ENCODE data around the gene SLIT1. TPM values are rescaled to one million over a fixed set of nuclear protein-coding genes. Genes with fewer than 3 reads are reported as not detected.

SLIT1 gene
- total RNA-seq, 6 experiments from 2014 or later: 0.04 to 0.29 (median 0.12) TPM; not detected in 1

DNA sequence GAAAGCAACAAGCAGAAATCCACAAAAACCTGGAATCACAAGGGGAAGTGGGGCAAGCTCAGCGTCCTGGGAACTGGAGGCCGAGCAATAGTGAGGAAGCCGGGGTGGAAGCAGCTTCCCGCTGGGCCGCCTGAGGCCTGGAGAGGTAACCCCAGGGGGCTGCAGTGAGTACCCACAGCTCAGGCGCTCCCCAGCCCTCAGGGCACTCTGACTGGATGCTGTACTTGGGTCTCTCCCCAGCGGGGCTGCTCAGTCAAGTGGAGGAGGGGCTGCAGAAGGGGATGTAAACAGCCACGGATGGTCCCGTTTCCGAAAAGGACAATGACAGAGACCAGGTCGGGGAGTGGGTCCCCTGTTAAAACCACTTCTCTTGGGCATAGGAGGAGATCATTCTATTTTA, 50.3 kb downstream of the SLIT1 start:
- DNase-seq: no peak
- Histone ChIP-seq H3K27me3 (no peaks in the 10 kb centered on the region), H3K4me1 (no peaks in the 10 kb centered on the region), H3K9me3 (no peaks in the 10 kb centered on the region), H3K27ac (no peak overlapping the region), H3K4me3 (no peak overlapping the region), H3K36me3 (no peaks in the 10 kb centered on the region)
- no peak for ATAC-seq
- intact Hi-C loops (cut with DNase I): no loop called here
- WGBS (ENCODE audit: insufficient coverage, low coverage, low lambda C conversion rate, missing lambda C conversion rate): 50% methylated on average over 5 of the region's 11 CpGs
- no peak for TF ChIP-seq POLR2A (IDR thresholded peaks at IDR 0.05)
- TF ChIP-seq, protein P1, sequence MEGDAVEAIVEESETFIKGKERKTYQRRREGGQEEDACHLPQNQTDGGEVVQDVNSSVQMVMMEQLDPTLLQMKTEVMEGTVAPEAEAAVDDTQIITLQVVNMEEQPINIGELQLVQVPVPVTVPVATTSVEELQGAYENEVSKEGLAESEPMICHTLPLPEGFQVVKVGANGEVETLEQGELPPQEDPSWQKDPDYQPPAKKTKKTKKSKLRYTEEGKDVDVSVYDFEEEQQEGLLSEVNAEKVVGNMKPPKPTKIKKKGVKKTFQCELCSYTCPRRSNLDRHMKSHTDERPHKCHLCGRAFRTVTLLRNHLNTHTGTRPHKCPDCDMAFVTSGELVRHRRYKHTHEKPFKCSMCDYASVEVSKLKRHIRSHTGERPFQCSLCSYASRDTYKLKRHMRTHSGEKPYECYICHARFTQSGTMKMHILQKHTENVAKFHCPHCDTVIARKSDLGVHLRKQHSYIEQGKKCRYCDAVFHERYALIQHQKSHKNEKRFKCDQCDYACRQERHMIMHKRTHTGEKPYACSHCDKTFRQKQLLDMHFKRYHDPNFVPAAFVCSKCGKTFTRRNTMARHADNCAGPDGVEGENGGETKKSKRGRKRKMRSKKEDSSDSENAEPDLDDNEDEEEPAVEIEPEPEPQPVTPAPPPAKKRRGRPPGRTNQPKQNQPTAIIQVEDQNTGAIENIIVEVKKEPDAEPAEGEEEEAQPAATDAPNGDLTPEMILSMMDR (IDR thresholded peaks at IDR 0.05): no peak

DNA sequence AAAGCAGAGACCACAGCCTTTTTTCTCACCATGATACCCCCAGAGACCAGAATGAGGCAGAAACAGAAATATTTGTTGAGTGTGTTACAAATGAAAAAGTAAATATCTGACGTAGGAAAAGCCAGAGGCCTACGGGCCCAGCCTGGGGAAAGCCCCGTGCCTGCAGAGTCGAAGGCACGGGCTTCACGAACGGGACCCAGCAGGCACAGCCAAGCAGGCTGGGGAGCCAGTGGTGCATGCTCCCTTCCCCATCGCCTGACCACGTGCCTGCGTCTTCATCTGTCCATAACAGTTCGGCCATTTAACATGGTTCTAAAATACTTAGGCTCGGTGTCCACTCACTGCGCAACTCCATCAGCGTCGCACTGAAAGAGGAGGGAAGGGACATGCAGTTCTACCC, 50.8 kb downstream of the SLIT1 start:
- 84% methylated on average over 10 of the region's 15 CpGs for WGBS (ENCODE audit: insufficient coverage, low coverage, low lambda C conversion rate, missing lambda C conversion rate)
- ATAC-seq (no peak), DNase-seq (no peak)
- intact Hi-C loops (cut with DNase I): no loop called here
- Histone ChIP-seq H3K27ac (no peak overlapping the region), H3K36me3 (no peaks in the 10 kb centered on the region), H3K27me3 (no peaks in the 10 kb centered on the region), H3K4me1 (no peaks in the 10 kb centered on the region), H3K9me3 (no peaks in the 10 kb centered on the region), H3K4me3 (no peak overlapping the region)
- TF ChIP-seq, protein P1 (IDR thresholded peaks at IDR 0.05): no peak
- TF ChIP-seq POLR2A (IDR thresholded peaks at IDR 0.05): no peak

DNA sequence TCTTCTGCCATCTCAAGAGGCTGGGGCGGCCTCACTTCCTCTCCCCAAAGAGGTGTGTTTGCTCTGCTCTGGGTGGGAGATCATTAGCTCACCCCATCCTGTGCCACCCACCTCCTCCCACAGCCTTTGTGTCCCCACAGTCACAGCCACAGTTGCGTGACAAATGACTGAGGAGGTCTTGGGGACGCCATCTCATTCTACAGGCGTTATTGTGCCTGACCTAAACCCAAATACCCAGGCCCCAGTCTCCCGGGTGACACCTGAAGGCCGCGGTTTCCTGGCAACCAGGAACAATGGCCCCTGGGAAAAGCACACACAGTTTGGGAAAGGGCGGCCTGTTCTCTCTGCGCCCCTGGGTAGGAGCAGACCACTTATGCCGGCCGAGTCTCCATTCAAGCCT, 51.6 kb downstream of the SLIT1 start:
- intact Hi-C loops (cut with DNase I): no loop called here
- no peak for DNase-seq

DNA sequence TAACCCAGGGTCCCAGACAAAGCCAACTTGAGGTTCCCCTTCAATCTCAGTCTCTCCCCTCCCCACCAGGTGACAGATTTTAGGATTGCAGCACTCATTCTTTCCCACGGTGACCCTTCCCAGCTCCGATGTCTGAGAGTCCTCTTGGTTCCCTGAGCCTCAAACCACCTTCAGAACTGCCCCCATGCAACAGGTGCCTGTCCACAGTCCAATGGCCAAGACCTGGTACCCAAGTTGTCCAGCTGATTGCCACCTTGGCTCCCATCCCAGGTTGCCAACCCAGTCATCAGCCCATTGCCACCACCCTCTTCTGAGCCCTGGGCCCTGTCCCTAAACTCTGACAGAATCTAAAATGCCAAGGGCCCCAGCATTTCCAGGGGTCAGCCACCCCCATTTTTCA, 53.5 kb downstream of the SLIT1 start:
- no peaks in the 10 kb centered on the region for H3K4me1 ChIP-seq
- H3K36me3 ChIP-seq: no peaks in the 10 kb centered on the region
- H3K4me3 ChIP-seq: no peak overlapping the region
- no peak for ATAC-seq
- DNase-seq: no peak
- no peak for TF ChIP-seq POLR2A (IDR thresholded peaks at IDR 0.05)
- TF ChIP-seq, protein P1 (IDR thresholded peaks at IDR 0.05): no peak
- WGBS (ENCODE audit: insufficient coverage, low coverage, low lambda C conversion rate, missing lambda C conversion rate): no CpG with 5 or more reads among the region's 2 CpGs
- intact Hi-C loops (cut with DNase I): no loop called here
- no peaks in the 10 kb centered on the region for H3K9me3 ChIP-seq
- no peak overlapping the region for H3K27ac ChIP-seq
- no peaks in the 10 kb centered on the region for H3K27me3 ChIP-seq

More for the DNA sequence above, 51.6 kb downstream of the SLIT1 start:
- no peaks in the 10 kb centered on the region for H3K27me3 ChIP-seq
- no peak for TF ChIP-seq POLR2A (IDR thresholded peaks at IDR 0.05)
- TF ChIP-seq, protein P1 (IDR thresholded peaks at IDR 0.05): no peak
- no peak for ATAC-seq
- H3K4me1 ChIP-seq: no peaks in the 10 kb centered on the region
- no peak overlapping the region for H3K4me3 ChIP-seq
- 100% methylated on average over 1 of the region's 11 CpGs for WGBS (ENCODE audit: insufficient coverage, low coverage, low lambda C conversion rate, missing lambda C conversion rate)
- H3K9me3 ChIP-seq: no peaks in the 10 kb centered on the region
- H3K27ac ChIP-seq: no peak overlapping the region
- no peaks in the 10 kb centered on the region for H3K36me3 ChIP-seq

DNA sequence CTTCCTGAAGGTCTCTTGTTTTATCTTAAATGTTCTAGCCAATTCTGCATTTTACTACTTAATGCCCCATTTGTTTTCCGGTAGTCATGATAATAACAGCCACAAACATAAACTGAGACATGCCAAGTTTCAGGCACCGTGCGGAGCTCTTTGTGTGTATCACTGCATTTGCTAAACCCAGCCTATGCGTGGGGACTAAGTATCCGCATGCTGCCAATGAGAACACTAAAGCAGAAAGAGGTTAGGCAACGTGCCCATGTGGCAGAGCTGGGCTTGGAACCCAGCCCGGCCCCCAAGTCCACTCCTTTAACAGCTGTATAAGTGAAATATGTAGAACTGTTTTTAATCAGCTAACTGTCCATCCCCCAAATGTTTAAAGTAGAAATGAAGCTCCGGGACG, 54.1 kb downstream of the SLIT1 start:
- intact Hi-C loops (cut with DNase I): no loop called here
- TF ChIP-seq, protein P1 (IDR thresholded peaks at IDR 0.05): no peak
- TF ChIP-seq POLR2A (IDR thresholded peaks at IDR 0.05): no peak
- H3K36me3 ChIP-seq: no peaks in the 10 kb centered on the region
- no peak overlapping the region for H3K4me3 ChIP-seq
- H3K4me1 ChIP-seq: no peaks in the 10 kb centered on the region
- no peaks in the 10 kb centered on the region for H3K27me3 ChIP-seq
- WGBS (ENCODE audit: insufficient coverage, low coverage, low lambda C conversion rate, missing lambda C conversion rate): 75% methylated on average over 7 of the region's 9 CpGs
- no peaks in the 10 kb centered on the region for H3K9me3 ChIP-seq
- no peak for DNase-seq
- no peak overlapping the region for H3K27ac ChIP-seq
- ATAC-seq: no peak
